Gastrocnemius medialis (tissue), 4 donors: ENCODE measurements around the gene PCCB.

Source experiments
- CTCF ChIP-seq, 5 experiments: fragments of 450-650 bp in 3 of 5; fragments of 200-600 bp in 2 of 5; sonication (generic) in 2 of 5; IDR thresholded peaks in 4 of 5; conservative IDR thresholded peaks in 1 of 5; 1 replicate in 4 of 5; 2 replicates in 1 of 5; pipeline ENCODE4 v1.5.1; 2016 to 2019; ENCODE audit warnings: antibody characterized with exemption in 5 of 5, mild to moderate bottlenecking in 3 of 5, moderate library complexity in 3 of 5
- POLR2A ChIP-seq, 2 donors: fragments of 450-650 bp; IDR thresholded peaks; one replicate each; pipeline ENCODE4 v1.6.1; 2017; ENCODE audit warnings: antibody characterized with exemption in 2 of 2, mild to moderate bottlenecking in 2 of 2, moderate library complexity in 2 of 2

GRCh38 chr3:136250903-136251460 is 842 bp downstream of the PCCB start:
- TF ChIP-seq CTCF (IDR thresholded peaks at IDR 0.05 in 4 of 5, conservative IDR thresholded peaks at IDR 0.05 in 1 of 5): peak in 2 of 5 experiments; percentile 9 to 22
- TF ChIP-seq POLR2A (IDR thresholded peaks at IDR 0.05): no peak
